Mesodermal cell (in vitro differentiated cells): ENCODE data around the gene ARMC9.

Experiments
- H3K27ac ChIP-seq: 2 replicates; pipeline ENCODE4 v1.7.0; 2013; ENCODE audit warnings: mild to moderate bottlenecking, low read depth, low read length, moderate library complexity; ENCODE audit not compliant: severe bottlenecking
- H3K36me3 ChIP-seq: 2 replicates; pipeline ENCODE4 v1.7.1; 2013; ENCODE audit warnings: mild to moderate bottlenecking, low read length, moderate library complexity; ENCODE audit not compliant: control insufficient read depth, insufficient read depth
- H3K4me1 ChIP-seq: one replicate; pipeline ENCODE4 v1.7.1; 2013; ENCODE audit warnings: mild to moderate bottlenecking, low read length; ENCODE audit not compliant: insufficient read depth, control insufficient read depth, poor library complexity, severe bottlenecking
- H3K4me3 ChIP-seq: 2 replicates; pipeline ENCODE4 v1.7.0; 2013; ENCODE audit warnings: low read length, control low read depth, mild to moderate bottlenecking; ENCODE audit not compliant: insufficient read depth, poor library complexity, severe bottlenecking; ENCODE audit errors: extremely low read depth
- H3K9me3 ChIP-seq: 2 replicates; pipeline ENCODE4 v1.7.1; 2013; ENCODE audit warnings: mild to moderate bottlenecking, low read length, moderate library complexity; ENCODE audit not compliant: control insufficient read depth
- WGBS, 2 experiments: methylation state at CpG; one replicate each; pipeline ENCODE4 v1.1.5; 2013; ENCODE audit warnings: missing lambda C conversion rate in 2 of 2; ENCODE audit not compliant: insufficient coverage in 2 of 2; 5-methylcytosine and 5-hydroxymethylcytosine counted together

Gene ARMC9

GRCh38 chr2:231364061-231364460, 165.6 kb downstream of the ARMC9 start:
- Histone ChIP-seq H3K4me1 (peaks cover 19% of the 10 kb centered on the region), H3K36me3 (no peaks in the 10 kb centered on the region), H3K4me3 (no peak overlapping the region), H3K27ac (no peak overlapping the region), H3K9me3 (no peaks in the 10 kb centered on the region)
- 98 to 100% methylated on average over 4 of the region's 5 CpGs for WGBS, 2 experiments

DNA sequence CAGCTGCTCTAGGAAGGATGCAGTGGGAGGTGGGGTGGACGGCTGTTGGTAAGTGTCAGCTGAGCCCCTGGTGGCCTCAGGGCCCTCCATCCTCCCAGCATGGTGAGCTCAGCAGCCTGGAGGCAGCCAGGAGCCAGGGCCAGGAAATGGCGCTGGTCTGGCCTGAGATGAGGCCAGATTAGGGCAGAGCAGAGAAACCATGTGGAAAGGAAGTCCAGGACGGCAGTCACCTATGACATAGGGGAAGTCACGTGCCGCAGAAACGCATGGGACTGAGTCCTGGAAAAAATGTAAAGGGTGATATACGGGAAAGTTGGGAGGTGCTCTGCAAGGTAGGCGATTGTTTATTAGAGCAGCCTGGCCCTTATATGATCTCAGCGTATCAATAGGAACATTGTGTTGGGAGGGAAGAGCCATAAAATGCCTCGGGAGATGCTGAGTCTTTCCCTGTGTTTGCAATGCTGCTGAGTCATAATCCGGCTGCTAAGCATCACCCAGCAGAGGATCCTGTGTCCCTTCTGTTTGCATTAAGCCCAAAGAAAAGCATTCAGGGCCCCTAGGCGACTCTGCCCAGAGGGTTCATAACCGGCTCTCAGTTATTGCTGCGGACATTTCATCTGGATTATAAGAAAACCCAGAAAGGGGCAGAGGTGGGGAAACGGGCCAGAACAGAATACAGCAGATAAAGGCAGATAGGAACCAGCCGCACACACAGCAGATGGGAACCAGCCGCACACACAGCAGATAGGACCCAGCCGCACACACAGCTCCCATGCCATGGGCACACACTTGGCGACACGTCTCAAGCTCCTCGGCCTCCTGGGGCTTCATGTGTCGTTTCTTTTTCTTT, 166.8 kb downstream of the ARMC9 start:
- no peak overlapping the region for H3K4me3 ChIP-seq
- no peaks in the 10 kb centered on the region for H3K9me3 ChIP-seq
- H3K4me1 ChIP-seq, result peaks cover 19% of the 10 kb centered on the region
- H3K36me3 ChIP-seq, result no peaks in the 10 kb centered on the region
- 82 to 85% methylated on average over 21 to 22 of the region's 22 CpGs for WGBS, 2 experiments
- H3K27ac ChIP-seq, result peak overlapping the region; percentile 91

- Histone ChIP-seq H3K27ac (no peak overlapping the region), H3K4me3 (no peak overlapping the region), H3K36me3 (no peaks in the 10 kb centered on the region), H3K4me1 (peaks cover 19% of the 10 kb centered on the region), H3K9me3 (no peaks in the 10 kb centered on the region)
- 92 to 95% methylated on average over 7 to 8 of the region's 8 CpGs for WGBS, 2 experiments
Measured at GRCh38 chr2:231367178-231367577, 168.7 kb downstream of the ARMC9 start.

GRCh38 chr2:231369580-231370428, 171.4 kb downstream of the ARMC9 start:
- H3K27ac ChIP-seq, result no peak overlapping the region
- peaks cover 12% of the 10 kb centered on the region for H3K4me1 ChIP-seq
- H3K9me3 ChIP-seq, result no peaks in the 10 kb centered on the region
- WGBS, 2 experiments, result 82 to 85% methylated on average over 23 of the region's 23 CpGs
- H3K4me3 ChIP-seq, result no peak overlapping the region
- no peaks in the 10 kb centered on the region for H3K36me3 ChIP-seq

DNA sequence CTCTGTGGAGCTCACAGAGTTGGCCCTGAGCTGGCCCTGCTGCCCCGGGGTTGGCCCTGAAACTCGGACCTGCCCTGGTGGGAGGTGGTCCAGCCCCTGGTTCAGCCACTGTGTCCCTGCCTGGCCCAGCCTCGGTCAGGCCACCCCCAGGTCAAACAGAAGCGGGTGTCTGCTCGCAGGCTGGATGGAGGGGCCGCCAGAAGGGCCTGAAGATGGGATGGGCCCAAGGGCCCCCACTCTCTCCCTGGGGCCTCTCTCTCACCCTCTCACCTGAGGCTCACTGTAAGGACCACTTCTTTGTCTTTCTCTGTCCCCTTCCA, 172.0 kb downstream of the ARMC9 start:
- no peak overlapping the region for H3K27ac ChIP-seq
- 62 to 75% methylated on average over 4 to 6 of the region's 6 CpGs for WGBS, 2 experiments

DNA sequence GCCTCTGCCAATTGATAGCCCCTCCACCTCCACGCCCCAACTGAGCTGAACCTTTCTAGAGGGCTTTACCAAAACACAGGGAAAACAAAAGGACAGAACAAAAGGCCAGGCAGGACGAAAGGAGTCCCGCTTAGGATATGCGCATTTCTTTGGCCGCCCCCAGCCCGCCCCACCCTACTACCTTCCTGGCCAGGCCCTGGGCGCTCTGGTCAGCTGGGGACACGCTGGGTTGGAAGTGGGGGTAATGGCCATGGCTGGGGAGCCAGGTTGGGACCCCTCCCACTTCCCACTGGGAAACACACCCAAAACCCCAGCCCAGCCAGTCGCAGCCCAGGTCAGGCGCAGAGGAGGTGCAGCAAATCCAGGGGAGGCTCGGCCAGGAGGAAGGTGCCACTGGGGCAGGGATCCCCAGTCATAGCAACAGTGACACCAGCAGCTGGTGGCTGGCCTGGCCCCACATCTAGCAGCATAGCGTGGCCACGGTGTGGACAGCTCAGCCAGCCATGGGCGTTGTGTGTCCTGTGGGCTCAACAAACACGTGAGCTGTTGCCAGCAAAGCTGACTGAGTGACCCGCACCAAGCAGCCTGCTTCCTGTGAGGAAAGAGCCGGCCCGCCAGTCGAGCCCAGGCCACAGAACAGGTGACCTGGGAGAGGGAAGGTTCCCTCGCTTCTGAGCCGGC, 172.5 kb downstream of the ARMC9 start:
- Histone ChIP-seq H3K4me3 (no peak overlapping the region), H3K27ac (no peak overlapping the region), H3K9me3 (no peaks in the 10 kb centered on the region), H3K36me3 (no peaks in the 10 kb centered on the region), H3K4me1 (peaks cover 2% of the 10 kb centered on the region)
- WGBS, 2 experiments, result 69 to 70% methylated on average over 9 to 18 of the region's 21 CpGs

More for the DNA sequence above, 172.0 kb downstream of the ARMC9 start:
- no peaks in the 10 kb centered on the region for H3K9me3 ChIP-seq
- H3K4me1 ChIP-seq, result peaks cover 7% of the 10 kb centered on the region
- no peaks in the 10 kb centered on the region for H3K36me3 ChIP-seq
- no peak overlapping the region for H3K4me3 ChIP-seq

- H3K36me3 ChIP-seq, result no peaks in the 10 kb centered on the region
- H3K27ac ChIP-seq, result no peak overlapping the region
- no peaks in the 10 kb centered on the region for H3K4me1 ChIP-seq
- 85 to 92% methylated on average over 9 to 10 of the region's 13 CpGs for WGBS, 2 experiments
- no peaks in the 10 kb centered on the region for H3K9me3 ChIP-seq
- no peak overlapping the region for H3K4me3 ChIP-seq
Measured at GRCh38 chr2:231371430-231372054, 173.1 kb downstream of the ARMC9 start.

GRCh38 chr2:231372326-231372725, 173.9 kb downstream of the ARMC9 start:
- H3K27ac ChIP-seq, result no peak overlapping the region
- no peaks in the 10 kb centered on the region for H3K4me1 ChIP-seq
- H3K9me3 ChIP-seq, result no peaks in the 10 kb centered on the region
- 96 to 98% methylated on average over 3 to 7 of the region's 7 CpGs for WGBS, 2 experiments
- no peak overlapping the region for H3K4me3 ChIP-seq
- H3K36me3 ChIP-seq, result no peaks in the 10 kb centered on the region

DNA sequence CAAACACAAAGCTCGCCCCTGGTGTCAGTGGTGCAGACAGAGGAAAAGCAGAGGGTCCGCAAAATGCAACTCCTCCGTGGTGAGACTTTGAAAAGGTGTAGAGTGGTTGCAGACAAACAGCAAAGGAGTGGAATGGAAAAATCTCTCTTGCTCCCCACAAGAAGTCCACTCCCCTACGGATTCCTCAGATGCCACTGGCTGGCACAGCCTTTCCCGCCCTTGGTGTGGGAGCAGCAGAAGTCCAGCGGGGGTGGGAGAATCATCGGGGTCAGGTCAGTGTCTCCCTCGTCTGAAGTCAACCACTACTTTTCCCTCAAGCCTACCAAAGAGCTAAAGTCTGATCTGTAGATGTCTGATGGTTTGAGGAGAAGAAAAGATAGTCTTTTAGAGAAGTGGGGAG, 174.8 kb downstream of the ARMC9 start:
- Histone ChIP-seq H3K27ac (no peak overlapping the region), H3K9me3 (no peaks in the 10 kb centered on the region), H3K4me3 (no peak overlapping the region), H3K36me3 (no peaks in the 10 kb centered on the region), H3K4me1 (peaks cover 4% of the 10 kb centered on the region)
- 92 to 98% methylated on average over 5 of the region's 8 CpGs for WGBS, 2 experiments

DNA sequence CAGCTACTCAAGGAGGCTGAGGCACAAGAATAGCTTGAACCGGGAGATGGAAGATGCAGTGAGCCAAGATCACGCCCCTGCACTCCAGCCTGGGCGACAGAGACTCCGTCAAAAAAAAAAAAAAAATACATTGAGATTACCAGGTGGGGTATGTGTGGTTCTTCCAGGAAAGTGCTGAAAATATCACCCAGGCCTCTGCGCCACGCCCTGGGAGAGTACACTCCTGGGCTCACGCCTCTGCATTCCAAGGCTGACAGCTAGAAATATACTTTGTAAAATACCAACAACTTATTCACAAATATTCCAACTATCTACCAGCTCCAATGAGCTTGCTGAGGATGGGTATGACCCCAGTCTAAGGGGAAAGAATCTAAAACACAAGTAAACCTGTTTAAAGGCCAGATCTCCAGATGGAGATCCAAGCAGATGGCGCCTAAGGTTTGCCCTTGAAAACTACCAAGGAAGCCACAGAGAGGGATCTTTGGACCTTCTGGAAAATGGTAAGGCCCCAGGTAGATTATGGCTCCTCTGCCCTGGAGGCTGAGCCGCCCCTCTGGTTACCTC, 175.4 kb downstream of the ARMC9 start:
- peaks cover 8% of the 10 kb centered on the region for H3K4me1 ChIP-seq
- WGBS, 2 experiments, result 90 to 96% methylated on average over 3 to 7 of the region's 9 CpGs

More for the DNA sequence above, 175.4 kb downstream of the ARMC9 start:
- Histone ChIP-seq H3K4me3 (no peak overlapping the region), H3K9me3 (no peaks in the 10 kb centered on the region), H3K27ac (no peak overlapping the region), H3K36me3 (no peaks in the 10 kb centered on the region)
